GM18499 (cell line): Measurements from ENCODE around the gene TMEM132D.

Source experiments
- ATAC-seq: cut with Tn5 transposase; IDR thresholded peaks from one replicate; pipeline ENCODE4 v1.9.1; 2021; ENCODE audit warnings: moderate number of reproducible peaks; ENCODE audit not compliant: insufficient read depth, unreplicated experiment

TMEM132D gene

DNA sequence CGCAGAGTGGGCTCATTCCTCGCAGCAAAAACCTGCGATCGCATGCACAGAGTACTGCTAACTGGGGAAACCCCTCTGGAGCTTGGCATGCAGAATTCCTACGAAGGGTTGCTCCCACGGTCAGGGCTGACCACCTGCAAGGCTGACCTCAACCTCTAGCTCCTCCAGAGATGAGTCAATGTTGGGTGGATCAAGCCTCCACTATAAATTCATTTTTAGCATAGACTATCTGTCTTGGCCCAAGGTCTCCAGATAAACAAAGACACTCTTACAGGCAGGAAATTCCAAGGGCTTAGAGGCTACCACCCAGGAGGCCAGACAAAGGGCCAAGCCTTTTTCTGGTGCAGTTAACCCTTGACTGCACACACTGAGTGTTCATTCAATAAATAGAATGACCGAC is 296.5 kb downstream of the TMEM132D start:
- ATAC-seq, result no peak

DNA sequence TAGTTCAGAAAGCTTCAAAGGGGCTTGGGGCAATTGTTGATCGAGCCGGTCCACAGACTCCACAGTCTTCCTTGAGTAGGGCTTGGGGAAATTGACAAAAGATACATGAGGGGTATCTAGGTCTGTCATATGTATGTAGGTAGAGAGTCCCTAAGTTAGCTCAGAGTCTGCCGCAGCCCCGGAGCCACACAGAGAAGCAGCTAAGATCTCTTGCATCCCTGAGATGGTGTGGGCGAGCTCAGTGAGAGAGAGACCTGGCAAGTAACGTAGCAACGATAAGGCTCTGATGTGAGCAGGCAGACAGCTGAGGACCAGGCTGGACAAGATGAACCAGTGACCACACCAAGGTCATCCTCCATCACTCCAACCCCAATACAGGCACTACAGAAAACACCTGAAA is 297.6 kb downstream of the TMEM132D start:
- no peak for ATAC-seq

DNA sequence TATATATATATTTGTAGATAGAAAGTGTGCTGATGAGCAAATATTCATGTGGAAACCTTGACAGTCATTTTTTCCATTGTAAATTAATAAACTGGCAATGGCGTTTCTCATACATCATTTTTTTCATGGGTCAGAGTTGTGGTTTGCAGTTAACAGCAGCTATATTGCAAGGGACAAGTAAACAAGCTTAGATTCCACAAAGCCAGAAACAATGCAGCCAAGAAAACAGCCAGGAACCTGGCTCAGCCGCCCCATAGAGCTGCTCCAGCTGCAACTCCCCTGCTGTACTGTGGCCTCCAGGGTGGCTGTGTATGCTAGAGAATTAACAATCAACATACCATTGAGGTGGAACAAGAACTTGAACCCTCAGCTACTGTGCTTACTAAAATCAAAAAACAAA is 298.2 kb downstream of the TMEM132D start:
- ATAC-seq, result no peak

GRCh38 chr12:129604506-129604905 is 299.3 kb downstream of the TMEM132D start:
- no peak for ATAC-seq

DNA sequence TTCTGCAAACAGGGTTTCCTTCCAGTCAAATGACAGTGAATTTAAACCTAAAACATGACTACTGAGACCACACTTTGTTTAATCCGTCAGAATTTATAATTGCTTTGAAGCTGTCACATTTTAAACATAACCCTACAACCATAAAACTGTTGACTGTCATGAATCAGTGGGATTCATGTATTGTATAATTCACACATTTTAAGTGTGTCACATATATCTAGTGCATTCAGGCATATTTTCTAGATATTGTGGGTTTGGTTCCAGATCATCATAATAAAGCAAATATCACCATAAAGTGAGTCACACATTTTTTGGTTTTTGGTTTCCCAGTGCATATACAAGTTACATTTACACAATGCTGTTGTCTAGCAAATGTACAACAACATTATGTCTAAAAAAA is 304.4 kb downstream of the TMEM132D start:
- no peak for ATAC-seq

DNA sequence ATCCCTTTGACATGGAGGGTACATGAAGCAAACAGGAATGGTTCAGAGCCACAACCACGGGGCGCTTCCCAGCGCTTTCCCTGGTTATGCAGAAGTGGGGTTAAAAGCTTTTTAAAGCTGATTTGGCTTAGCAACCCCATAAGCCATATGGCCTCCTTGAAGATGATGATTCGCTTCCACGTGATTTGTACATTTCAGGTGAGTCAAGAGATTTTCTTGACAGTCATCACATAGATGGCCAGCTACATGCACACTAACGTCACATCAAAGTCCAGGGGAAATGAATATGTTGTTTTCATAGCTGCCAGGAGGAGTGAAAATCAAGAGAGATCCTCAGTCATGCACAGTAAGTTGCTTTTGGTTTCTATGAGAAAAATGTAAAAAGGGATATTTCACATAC is 309.7 kb downstream of the TMEM132D start:
- no peak for ATAC-seq

GRCh38 chr12:129592449-129592848 is 311.4 kb downstream of the TMEM132D start:
- ATAC-seq, result no peak

GRCh38 chr12:129589503-129589902 is 314.3 kb downstream of the TMEM132D start:
- ATAC-seq, result no peak

DNA sequence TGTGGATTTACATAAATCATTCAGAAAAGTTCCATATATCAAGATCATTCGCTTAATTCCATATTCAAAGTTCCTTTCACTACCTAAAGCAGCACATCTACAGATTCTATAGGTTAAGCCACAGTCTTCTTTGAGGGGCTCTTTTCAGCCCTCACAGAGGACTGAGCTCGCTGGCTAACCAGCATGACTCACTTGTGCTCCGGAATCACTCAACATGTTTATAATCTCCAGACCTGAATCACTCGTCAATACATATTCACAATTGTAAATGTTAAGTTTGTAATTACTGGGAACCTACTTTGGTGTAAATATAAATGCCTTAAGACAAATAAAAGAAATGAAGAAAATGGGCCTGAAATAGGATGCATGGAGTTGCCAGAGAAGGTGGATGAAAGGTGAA is 315.7 kb downstream of the TMEM132D start:
- no peak for ATAC-seq

DNA sequence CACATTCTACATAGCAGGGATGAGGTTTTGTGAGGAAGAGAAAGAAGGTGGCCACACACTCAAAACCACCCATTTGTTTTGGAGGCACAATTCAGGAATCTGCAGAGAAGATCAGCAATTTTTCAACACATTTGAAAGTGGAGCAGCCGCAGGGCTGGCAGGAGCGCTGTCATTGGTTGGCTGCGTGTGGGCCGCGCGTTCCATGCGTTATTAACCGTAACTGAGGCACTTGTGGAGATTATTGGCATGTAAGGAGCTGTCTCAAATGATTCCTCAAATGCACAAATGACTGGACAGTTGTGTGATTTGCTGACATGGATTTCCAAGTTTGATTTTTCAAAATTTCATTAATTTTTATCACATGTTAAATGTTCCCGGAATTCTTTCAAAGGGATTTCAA is 318.5 kb downstream of the TMEM132D start:
- no peak for ATAC-seq

DNA sequence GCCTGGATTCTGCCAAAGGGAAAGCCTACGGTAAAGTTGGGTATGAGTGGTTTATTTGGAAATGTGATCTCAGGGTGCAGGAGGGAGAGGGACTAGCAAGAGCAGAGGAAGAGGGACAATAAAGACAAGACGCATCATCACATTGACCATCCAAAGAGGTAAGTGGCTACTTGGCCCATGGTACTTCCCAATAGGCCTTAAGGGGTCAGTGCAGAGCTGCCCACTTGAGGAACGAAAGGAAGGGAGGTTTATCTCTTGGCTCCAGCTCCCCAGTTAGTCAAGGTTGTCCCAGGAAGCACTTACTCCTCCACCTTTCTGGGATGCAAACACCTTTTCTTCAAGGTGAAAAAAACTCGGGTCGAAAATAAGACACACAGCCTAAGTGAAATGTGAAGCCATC is 323.9 kb downstream of the TMEM132D start:
- no peak for ATAC-seq

GRCh38 chr12:129571901-129572494 is 331.8 kb downstream of the TMEM132D start:
- ATAC-seq, result no peak

- ATAC-seq, result no peak
Observed at GRCh38 chr12:129570796-129571400, 332.9 kb downstream of the TMEM132D start.

DNA sequence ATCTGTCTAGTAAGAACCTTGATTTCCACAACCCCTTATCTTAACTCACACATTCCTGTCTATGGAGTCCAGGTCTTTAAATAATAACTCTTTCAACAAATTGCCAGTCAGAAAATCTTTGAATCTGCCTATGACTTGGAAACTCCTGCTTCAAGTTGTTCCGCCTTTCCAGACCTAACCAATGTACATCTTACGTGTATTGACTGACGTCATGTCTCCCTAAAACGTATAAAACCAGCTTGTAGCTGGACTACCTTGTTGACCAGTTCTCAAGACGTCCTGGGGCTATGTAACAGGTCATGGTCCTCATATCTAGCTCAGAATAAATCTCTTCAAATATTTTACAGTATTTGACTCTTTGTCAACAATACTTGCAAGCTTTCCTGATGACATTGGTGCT is 337.0 kb downstream of the TMEM132D start:
- no peak for ATAC-seq

- ATAC-seq, result no peak
Observed at GRCh38 chr12:129564768-129565167, 339.1 kb downstream of the TMEM132D start.

DNA sequence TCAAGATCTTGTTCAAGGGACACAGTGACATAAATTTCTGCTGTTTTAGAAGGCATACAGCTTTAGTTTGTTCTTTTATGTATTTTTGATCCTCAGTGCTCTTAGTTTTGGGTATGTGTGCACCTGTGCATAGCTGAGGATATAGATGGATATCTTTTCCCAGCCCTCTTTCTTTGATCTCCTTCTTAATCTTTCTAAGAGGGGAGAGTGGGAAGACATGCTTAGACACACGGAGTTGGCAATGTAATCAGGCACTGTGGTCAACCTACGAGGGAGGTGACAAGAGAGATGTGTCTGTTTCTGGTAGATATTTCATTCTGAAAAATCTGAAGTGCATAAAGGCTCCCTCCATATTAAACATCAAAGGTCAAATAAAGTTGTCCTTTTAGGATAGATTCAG is 340.6 kb downstream of the TMEM132D start:
- no peak for ATAC-seq

DNA sequence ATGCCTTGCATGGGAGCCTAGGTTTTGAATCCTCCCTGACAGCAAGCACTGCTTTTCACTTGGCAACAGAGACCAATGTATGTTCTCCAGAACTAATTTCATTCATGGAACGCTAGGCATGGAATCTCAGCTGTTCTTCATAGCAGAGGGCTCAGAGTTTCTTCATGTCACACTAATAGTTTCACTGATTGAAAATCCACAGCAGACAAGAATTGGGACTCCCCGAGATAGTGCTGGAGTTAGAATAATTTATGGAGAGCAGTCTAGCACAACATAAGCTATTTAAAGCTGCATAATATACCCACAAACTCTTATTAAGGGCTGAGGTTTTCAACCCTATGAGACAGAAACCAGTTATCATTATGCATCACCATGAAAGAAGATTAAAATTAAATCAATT is 342.5 kb downstream of the TMEM132D start:
- ATAC-seq, result no peak

DNA sequence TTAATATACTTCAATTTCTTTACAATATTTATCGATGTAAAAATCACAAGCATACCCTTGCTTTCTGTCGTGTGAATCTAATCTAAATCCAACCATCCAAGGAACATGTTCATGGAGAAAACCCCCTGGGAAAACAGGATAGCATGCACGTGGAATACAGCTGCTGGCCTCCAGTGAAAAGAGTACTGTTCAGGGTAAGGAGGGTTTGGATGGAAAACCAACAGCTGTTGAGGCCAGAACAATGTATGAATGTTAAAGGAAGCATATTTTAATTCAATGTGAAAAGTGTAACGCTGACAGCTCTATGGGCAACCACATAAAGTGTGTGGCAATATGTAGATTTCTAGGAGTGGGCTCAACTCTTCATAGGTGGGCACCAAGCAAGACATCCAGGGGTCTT is 344.0 kb downstream of the TMEM132D start:
- ATAC-seq, result no peak

GRCh38 chr12:129558036-129558435 is 345.8 kb downstream of the TMEM132D start:
- no peak for ATAC-seq

DNA sequence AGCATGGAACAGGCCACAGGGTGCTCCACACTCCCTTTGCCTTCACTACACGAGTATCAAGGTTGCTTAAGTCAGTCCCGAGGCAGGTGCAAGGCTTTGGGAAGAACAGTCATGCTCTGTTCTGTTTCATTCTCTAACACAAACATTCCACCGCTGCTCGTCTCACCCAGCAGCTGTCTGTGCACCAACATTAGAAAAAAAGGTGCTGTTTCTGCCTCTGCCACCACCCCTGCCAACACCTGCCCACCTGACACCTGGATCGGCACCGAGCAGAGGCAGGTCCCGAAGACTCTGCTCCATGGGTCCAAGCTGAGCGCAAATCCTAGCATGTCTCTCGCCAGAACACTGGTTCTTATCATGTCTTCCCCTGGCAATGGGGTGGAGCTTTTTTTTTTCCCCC is 347.7 kb downstream of the TMEM132D start:
- no peak for ATAC-seq

DNA sequence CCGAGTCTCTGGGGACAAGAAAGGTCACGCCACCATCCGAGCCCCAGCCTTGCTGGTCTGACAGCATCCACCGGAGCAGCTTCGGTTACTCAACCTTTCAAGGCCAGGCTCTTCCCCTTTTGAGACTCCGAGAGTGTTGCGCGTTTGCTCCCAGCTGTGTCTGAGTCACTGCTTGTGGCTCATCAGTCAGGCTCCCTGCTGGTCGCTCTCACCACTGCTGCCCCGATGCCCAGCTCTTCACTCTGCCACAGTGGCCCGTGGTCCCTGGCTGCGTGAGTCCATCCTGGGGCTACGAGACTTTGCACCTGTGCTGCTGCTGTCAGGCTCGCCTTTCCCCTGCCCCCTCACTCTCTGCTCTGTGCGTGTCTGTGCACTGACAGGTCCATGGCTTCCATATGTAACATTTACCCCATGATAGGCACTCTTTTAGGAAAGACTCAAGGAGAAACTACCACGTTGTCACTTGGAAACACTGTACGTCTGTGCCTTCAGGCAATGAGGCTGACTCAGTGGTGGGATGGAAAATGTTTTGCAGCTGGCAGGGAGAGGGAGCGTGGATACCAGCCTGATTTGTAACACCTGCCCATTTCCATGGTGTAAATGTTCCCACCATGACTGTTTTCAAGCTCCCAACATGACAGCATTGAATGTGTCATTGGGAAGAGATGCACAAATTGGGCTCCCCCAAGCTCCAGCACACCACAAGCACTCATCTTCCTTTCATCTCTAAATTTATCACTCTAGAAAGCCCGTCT is 350.7 kb downstream of the TMEM132D start:
- no peak for ATAC-seq

DNA sequence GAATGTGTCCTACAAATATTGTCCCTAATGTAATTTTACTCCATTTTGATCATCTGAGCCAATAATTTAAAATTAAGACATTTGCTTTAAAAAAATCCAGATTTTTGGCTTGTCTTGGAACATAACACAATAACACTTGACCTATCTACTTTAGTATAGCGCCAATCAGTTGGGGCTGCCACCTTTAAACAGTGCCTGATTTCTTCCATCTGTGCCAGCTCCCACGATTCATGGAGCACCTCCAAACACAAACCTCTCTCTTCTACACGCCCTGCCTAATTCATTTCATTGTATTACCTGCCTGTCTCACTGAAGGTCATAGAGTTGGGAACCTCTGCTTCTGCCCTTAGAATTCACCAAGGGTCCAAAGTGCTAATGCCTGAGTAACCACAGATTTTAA is 352.4 kb downstream of the TMEM132D start:
- ATAC-seq, result no peak
